GM12864 (cell line): Measurements from ENCODE around the gene IL36A.

Experiments used
- DNase-seq: peaks from one replicate; pipeline ENCODE4 v3.0.0-alpha.2; 2011; ENCODE audit warnings: low read depth
- H3K4me3 ChIP-seq: 2 replicates; pipeline ENCODE4 v1.5.1; 2011; ENCODE audit warnings: mild to moderate bottlenecking, low read depth, low read length, control low read depth
- TF ChIP-seq, protein P1 (sequence below): IDR thresholded peaks from 2 replicates; pipeline ENCODE4 v1.5.1; 2011; ENCODE audit warnings: low read depth, mild to moderate bottlenecking, moderate library complexity, low read length, control low read depth, inconsistent platforms; ENCODE audit errors: missing control alignments

Gene IL36A

GRCh38 chr2:113002677-113003076, 2.6 kb upstream of the IL36A start:
- H3K4me3 ChIP-seq: no peak overlapping the region
- no peak for DNase-seq
- TF ChIP-seq, protein P1, sequence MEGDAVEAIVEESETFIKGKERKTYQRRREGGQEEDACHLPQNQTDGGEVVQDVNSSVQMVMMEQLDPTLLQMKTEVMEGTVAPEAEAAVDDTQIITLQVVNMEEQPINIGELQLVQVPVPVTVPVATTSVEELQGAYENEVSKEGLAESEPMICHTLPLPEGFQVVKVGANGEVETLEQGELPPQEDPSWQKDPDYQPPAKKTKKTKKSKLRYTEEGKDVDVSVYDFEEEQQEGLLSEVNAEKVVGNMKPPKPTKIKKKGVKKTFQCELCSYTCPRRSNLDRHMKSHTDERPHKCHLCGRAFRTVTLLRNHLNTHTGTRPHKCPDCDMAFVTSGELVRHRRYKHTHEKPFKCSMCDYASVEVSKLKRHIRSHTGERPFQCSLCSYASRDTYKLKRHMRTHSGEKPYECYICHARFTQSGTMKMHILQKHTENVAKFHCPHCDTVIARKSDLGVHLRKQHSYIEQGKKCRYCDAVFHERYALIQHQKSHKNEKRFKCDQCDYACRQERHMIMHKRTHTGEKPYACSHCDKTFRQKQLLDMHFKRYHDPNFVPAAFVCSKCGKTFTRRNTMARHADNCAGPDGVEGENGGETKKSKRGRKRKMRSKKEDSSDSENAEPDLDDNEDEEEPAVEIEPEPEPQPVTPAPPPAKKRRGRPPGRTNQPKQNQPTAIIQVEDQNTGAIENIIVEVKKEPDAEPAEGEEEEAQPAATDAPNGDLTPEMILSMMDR: no peak

GRCh38 chr2:113007250-113007649, 2.0 kb downstream of the IL36A start:
- TF ChIP-seq, protein P1: no peak
- DNase-seq: no peak
- no peak overlapping the region for H3K4me3 ChIP-seq

DNA sequence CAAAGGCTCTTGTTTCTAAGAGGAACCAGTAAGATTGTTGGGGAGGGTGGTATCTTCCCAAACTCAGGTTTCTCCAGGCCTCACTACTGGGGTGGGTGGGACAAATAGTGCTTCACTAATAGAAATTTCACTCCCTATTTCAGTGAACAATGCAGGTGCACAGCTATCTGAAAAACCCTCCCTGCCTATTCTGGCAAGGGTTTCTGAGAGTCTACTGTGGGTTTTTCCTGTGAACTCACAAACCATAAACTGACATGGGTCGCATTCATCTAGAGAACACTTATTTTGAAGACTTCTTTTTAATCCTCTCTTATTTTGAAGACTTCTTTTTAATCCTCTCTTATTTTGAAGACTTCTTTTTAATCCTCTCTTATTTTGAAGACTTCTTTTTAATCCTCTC, 4.4 kb downstream of the IL36A start:
- TF ChIP-seq, protein P1: no peak
- no peak for DNase-seq
- H3K4me3 ChIP-seq: no peak overlapping the region

- DNase-seq: no peak
- TF ChIP-seq, protein P1: no peak
- no peak overlapping the region for H3K4me3 ChIP-seq
Measured at GRCh38 chr2:113010088-113010487, 4.8 kb downstream of the IL36A start.

- H3K4me3 ChIP-seq: no peak overlapping the region
- TF ChIP-seq, protein P1: no peak
- no peak for DNase-seq
Measured at GRCh38 chr2:113011108-113011507, 5.8 kb downstream of the IL36A start.

- H3K4me3 ChIP-seq: no peak overlapping the region
- DNase-seq: no peak
- TF ChIP-seq, protein P1: no peak
Measured at GRCh38 chr2:113012436-113013335, 7.4 kb downstream of the IL36A start.

GRCh38 chr2:113013336-113013661, 8.0 kb downstream of the IL36A start:
- TF ChIP-seq, protein P1: no peak
- no peak for DNase-seq
- no peak overlapping the region for H3K4me3 ChIP-seq
